ENCODE measurements around the gene SAMD3.
"Not testable (repeated sequence)": the region's sequence is repeated elsewhere in the genome, so short reads cannot be mapped to it uniquely, and the experiment has no call there.

The SAMD3 gene

GRCh38 chr6:130129762-130130246 is 92.9 kb downstream of the SAMD3 start:
- no peak for DNase-seq (ENCODE audit: low read depth)

GRCh38 chr6:130128326-130128725 is 94.4 kb downstream of the SAMD3 start:
- DNase-seq (ENCODE audit: low read depth): no peak

DNA sequence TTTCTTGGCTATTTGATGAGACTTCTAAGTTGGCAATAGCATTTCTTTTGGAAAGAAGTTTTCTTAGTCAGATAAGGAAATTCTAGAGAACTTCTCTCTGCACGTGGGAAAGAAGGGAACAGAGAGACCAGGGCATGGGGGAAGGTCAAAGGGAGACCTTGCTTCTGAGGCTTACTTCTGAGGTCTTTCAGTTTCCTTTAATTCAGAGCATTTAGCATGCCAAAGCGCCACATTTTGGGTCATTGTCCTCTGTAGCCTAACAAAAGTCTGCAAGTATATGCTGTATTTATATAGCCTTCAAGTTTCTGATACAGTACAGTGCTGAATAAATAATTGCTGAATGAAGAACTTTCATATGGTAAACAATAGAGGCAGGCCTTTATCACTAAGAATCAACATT is 95.6 kb downstream of the SAMD3 start:
- no peak for DNase-seq (ENCODE audit: low read depth)

DNA sequence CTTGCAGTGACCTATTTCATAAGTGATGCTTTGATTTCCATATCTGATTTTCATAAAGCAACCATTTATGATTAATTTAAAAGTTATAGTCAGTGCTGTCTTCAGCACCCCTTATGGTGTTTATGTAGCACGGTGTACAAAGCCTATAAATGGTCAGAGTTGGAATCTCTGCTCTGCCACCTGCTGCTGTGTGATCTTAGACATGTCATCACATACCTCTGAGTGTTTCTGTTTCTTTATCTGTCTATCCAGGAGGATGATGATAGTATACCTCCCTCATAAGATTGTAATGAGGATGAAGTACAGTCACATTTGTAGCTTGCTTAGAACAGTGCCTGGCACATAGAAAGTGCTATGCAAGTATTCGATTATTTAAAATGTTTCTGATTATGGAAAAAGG is 100.5 kb downstream of the SAMD3 start:
- DNase-seq (ENCODE audit: low read depth): no peak

DNA sequence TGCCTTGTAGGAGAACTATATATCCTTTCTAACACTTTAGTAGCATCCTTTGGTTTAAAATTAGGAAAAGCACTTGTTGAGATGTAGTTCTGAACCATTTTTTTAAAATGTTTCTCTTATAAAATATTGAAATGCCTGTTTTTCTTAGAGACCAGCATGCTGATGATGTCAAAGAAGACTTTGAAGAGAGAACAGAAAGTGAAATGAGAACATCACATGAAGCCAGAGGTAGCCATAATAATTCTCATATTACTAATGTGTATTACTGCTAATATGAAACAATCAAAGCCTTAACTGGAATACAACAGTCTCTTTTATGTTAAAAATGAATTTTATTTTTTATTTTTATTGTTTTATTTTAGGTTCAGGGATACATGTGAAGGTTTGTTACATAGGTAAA is 102.0 kb downstream of the SAMD3 start:
- DNase-seq (ENCODE audit: low read depth): no peak

DNA sequence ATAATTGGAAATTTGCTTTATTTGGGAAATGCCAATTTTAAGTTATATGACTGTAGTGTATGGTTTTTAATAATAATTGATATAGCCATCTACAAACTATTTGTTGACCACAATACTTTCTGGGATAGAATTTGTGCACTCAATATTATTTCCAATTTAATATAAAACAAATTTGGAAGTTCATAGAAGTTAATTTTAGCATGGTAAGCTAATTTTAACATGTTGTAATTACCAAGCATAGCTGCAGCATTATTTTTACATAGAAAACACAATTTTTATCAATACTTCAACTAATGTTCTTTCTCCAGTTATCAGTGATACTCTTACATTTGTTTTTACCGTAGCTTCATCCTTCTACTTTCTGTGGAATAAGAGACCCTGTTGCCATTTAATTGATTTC is 103.5 kb downstream of the SAMD3 start:
- DNase-seq (ENCODE audit: low read depth): no peak

DNA sequence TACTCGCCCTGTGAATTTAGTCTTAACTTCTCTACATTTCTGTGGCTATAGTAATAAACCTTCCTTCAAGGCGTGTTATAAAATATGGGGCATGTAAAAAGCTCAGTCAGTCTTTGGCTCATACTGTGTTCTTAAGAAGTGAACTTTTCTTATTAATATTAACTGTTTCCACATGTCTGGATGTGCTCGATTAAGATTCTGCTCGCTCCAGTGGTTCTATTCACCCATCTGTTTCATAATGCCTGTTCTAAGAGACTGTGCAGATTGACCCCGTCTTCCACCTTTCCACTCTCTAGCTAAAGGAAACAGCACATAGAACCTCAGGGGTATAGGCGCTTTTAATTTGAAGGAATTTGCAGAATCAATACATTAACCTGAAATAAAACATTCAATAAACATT is 104.5 kb downstream of the SAMD3 start:
- no peak for DNase-seq (ENCODE audit: low read depth)

DNA sequence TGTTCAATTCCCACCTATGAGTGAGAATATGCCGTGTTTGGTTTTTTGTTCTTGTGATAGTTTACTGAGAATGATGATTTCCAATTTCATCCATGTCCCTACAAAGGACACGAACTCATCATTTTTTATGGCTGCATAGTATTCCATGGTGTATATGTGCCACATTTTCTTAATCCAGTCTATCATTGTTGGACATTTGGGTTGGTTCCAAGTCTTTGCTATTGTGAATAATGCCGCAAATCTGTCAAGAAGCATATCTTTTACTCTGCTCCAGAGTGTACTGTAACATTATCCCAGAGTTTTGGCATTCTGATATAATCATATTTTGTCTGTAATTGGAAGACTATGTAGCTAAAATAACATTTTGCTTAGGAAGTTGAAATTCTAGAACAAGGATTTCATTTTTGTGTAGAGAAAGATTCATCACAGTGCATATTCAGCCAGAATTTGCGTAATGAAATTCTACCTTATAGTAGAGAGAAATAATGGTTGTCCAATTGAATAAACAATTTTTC is 105.5 kb downstream of the SAMD3 start:
- DNase-seq (ENCODE audit: low read depth): not testable (repeated sequence)

GRCh38 chr6:130116273-130116672 is 106.5 kb downstream of the SAMD3 start:
- DNase-seq (ENCODE audit: low read depth): no peak

DNA sequence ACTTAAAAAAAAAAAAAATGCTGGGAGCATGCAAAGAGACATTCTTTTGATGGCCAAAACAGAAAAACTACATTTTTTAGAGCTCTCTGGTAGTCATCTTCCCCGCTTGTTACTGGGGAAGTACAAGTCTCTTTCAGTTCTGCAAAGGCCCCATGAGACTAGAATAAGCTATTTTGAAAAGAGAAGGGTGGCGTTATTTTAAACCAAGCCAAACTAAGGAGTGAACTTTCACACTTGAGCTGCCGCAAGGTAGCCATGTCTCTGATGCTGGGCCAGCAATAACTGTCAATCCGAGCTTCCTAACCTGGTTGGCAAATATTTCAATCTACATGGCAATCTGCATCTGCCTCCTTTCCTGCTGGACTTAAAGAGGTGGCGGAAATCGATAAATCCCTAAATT is 107.7 kb downstream of the SAMD3 start:
- no peak for DNase-seq (ENCODE audit: low read depth)

DNA sequence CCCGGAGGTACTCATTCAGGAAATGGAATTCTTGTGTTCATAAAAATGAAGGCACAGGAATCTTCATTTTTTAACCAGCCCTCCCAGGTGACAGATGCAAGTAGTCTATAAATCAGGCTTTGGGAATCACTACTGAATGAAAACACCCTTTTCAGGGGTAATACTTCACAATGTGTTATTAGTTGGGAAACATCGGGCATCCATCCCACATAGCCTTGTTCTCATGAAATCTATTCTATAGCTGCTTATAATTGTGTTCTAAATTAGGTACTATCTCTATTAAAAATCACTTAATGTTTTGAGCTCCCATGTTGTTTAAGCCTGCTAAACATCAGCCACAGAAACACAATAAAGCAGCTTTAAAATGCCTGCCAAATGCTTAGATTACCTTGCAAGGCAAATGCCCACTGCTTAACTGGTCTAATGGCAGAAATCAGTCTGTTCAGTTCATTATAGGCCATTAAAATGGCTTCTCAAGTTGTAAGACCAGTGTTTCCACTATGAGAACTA is 109.5 kb downstream of the SAMD3 start:
- no peak for DNase-seq (ENCODE audit: low read depth)

DNA sequence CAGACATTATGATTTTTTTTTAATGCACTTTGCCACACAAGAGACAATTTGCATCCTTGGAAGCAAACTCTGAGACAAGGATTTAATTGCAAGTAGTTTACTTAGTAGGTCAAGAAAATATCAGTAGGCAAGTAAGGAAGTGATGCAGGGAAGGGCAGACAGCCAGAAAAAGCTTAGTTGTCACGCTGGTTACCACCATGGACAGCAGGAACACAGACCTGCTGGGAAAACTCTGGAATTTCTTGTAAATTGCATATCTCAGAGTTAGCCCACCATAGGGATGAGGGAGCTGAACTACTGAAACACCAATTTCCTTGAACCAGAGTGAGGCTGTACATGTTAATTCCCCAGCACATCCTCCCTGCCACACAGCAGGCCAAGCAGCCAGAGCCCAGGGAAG is 111.7 kb downstream of the SAMD3 start:
- DNase-seq (ENCODE audit: low read depth): no peak

- DNase-seq (ENCODE audit: low read depth): no peak
Measured at GRCh38 chr6:130107710-130108109, 115.0 kb downstream of the SAMD3 start.

- no peak for DNase-seq (ENCODE audit: low read depth)
Measured at GRCh38 chr6:130105996-130106704, 116.6 kb downstream of the SAMD3 start.

- no peak for DNase-seq (ENCODE audit: low read depth)
Measured at GRCh38 chr6:130099119-130099518, 123.6 kb downstream of the SAMD3 start.

GRCh38 chr6:130098317-130098716 is 124.4 kb downstream of the SAMD3 start:
- no peak for DNase-seq (ENCODE audit: low read depth)
